Fibroblast of gingiva (primary cell): Measurements from ENCODE around the gene TMPRSS9.

Experiments
- DNase-seq: peaks from one replicate; pipeline ENCODE4 v3.0.0-alpha.2; 2011; ENCODE audit warnings: low read depth

TMPRSS9 gene

GRCh38 chr19:2359992-2360685, at the start of gene TMPRSS9:
TSS of gene TMPRSS9 (plus strand) at chr19:2360265. CDS start at chr19:2389786, 29,521 bp downstream.
- no peak for DNase-seq

- no peak for DNase-seq
Observed at GRCh38 chr19:2311093-2311492, 49.0 kb upstream of the TMPRSS9 start.

DNA sequence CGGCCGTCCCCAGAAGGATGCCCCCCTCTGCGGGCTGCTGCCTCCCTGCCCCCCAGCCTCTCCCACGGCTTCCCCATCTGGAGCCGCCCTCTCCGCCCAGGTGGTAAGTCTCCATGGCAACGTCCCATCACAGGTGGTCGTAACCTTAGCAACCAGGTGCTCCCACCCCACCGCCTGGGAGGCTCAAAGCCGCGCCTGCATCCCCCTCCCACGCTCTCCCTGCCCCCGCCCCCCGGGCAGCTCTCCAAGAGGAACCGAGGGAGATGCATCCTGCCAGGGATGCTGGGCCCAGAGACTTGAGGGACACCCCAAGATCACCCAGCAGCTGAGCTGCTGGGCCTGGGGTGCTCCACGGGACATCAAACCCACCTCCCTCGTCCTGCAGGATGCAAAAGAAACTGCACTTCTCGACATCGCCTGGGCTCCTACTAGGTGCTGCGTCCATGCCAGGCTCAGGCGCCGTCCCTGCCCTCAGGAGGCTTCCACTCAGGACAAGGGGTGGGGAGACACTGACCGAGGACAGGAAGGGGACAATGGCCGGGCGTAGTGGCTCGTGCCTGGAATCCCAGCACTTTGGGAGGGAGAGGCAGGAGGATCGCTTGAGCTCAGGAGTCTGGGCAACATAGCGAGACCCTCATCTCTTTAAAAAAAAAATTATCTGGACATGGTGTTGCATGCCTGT, 47.1 kb upstream of the TMPRSS9 start:
- no peak for DNase-seq

- DNase-seq: no peak
Observed at GRCh38 chr19:2315121-2315817, 44.8 kb upstream of the TMPRSS9 start.

- peak; percentile 60 for DNase-seq
Observed at GRCh38 chr19:2315818-2316353, 44.2 kb upstream of the TMPRSS9 start.

GRCh38 chr19:2317300-2317699, 42.8 kb upstream of the TMPRSS9 start:
- DNase-seq: no peak

DNA sequence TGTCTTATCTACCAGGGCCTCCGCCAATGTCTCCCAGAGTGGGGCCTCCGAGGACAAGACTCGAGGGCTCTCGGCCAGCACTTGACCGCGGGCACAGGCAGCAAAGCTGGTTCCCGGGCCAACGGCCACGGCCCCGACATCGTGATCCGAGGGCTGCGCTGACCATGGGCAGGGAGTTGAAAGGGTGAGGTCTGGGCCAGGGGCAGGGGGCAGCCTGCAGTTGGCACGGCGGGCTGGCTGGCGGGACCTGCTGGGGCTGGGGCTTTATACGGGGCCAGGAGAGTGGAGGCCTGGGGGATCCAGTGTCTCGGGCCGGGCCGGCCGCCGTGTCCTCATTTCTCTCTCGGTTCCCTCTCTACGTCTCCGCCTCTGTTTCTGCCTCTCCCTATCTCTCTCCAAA, 42.3 kb upstream of the TMPRSS9 start:
- DNase-seq: no peak

DNA sequence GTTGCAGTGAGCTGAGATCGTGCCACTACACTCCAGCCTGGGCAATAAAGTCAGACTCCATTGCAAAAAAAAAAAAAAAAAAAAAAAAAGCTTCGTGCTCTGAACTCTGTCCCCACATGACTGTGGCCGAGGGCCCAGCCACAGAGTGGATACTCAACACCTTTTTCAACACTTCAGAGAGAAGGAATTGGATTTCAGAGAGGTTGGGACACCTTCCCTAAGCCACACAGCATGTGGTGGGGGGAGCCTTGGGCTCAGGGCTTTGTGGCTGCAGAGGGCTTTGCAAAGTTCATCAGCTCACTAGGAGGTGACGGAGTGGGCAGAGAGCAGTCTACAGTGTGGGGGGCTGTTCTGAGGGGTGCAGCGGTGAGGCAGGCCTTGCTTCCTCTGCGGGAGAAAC, 41.1 kb upstream of the TMPRSS9 start:
- DNase-seq: no peak

GRCh38 chr19:2319551-2319950, 40.5 kb upstream of the TMPRSS9 start:
- DNase-seq: no peak

DNA sequence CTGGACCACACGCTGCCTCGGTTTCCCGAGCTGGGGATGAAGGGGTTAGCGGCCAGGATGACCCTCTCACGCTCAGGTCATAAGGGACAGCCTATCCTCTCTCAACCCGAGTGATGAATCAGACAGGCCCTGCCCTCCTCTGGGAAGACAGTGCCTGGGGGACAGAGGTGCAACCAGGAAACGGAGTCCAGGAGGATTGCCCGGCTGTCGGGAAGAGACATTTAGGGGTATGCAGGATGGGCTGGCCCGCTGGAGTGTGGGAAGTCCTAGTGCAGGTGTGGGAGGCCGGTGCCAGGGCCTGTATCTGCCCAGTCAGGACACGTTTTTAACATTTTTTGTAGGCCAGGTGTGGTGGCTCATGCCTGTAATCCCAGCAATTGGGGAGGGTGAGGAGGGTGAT, 40.0 kb upstream of the TMPRSS9 start:
- DNase-seq: no peak

DNA sequence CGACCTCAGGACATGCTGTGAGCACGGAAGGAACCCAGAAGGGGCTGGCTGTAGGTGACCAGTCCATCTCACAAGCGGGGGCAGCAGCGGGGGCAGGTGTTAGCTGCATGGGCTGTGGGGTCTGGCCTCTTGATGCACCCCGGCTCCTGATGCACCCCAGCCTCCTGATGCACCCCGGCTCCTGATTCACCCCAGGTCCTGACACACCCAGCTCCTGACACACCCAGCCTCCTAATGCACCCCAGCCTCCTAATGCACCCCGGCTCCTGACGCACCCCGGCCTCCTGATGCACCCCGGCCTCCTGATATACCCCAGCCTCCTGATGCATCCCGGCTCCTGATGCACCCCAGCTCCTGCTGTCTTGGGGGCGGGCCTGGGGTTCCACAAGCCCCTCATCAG, 39.1 kb upstream of the TMPRSS9 start:
- DNase-seq: no peak

- no peak for DNase-seq
Observed at GRCh38 chr19:2321565-2322283, 38.3 kb upstream of the TMPRSS9 start.

DNA sequence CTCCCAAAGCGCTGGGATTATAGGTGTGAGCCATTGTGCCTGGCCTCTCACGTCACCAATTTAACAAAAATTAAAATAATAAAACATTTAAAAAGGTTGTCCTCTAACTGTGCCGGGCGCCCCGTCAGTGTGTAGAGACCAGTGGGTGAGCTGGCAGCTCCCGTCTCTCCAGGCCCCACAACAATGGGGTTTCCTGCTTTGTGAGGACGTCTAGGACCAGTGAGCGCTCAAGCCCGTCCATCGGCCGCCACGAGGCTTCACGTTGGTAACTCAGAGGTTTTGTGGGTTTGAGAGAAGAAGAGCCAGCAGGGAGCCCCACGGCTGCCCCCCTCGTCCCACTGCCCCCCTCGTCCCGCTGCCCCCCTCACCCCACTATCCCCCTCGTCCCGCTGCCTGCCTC, 36.4 kb upstream of the TMPRSS9 start:
- no peak for DNase-seq

DNA sequence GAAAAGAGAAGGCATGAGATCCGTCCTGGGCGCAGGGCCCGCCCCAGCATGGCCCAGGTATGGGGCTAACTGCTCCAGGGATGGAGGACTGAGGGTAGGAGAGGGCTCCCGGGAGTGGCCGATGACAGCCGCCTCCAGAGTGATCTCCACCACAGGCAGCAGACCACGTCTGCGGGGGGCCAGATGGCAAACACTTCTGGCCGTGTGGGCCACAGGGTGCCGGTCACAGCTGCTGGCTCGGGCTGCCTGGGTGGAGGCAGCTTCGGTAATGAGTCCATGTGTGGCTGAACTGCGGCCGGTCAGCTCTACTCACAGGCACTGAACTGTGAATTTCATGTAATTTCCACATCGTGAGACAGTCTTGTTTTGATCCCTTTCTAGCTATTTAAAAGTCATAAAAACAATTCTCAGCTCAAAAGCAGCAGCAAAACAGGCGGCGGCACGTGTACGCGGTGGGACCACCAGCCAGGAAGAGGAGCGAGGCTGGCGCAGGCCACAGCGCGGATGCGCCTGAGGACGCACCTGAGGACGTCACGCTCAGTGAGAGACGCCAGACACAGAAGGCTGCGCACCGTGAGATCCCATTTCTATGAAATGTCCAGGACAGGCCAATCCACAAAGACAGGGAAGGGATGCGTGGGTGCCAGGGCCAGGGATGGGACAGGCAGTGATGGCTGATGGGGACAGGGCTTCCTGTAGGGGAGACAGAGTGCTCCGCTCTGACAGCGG, 35.7 kb upstream of the TMPRSS9 start:
- no peak for DNase-seq

DNA sequence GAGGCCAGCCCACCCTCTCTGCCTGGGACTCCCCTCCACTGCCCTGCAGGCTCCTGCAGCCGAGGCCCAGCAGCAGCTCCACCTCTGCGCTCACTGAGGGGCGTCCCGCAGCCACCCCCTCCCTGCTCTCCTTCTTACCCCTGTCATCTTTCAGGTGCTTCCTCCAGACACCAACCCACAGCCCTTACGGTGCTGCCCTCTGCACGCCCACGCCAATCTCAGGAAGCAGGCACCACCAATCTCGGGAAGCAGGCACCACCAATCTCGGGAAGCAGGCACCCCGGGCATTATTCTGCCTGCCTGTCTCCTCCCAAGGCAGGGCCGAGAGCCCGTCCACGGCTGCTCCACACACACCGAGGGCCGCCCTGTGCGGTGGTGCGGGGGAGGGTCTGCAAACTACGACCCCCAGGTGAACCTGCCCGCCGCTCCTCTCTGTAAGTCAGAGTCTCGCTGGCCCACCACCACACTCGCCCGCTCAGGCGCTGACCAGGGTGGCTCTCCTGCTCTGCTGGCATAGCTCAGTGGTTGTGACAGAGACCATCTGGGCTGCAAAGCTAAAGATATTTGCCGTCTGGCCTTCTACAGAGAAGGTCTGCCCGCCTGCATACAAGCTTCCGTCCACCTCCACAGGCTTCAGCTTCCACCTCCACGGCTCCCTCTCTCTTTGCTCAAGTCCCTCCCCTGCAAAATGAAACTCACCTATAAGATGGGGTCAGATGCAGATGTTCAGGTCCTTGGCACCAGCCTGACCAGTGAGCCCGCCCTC, 34.6 kb upstream of the TMPRSS9 start:
- DNase-seq: no peak

- DNase-seq: no peak
Observed at GRCh38 chr19:2326699-2327360, 33.2 kb upstream of the TMPRSS9 start.

DNA sequence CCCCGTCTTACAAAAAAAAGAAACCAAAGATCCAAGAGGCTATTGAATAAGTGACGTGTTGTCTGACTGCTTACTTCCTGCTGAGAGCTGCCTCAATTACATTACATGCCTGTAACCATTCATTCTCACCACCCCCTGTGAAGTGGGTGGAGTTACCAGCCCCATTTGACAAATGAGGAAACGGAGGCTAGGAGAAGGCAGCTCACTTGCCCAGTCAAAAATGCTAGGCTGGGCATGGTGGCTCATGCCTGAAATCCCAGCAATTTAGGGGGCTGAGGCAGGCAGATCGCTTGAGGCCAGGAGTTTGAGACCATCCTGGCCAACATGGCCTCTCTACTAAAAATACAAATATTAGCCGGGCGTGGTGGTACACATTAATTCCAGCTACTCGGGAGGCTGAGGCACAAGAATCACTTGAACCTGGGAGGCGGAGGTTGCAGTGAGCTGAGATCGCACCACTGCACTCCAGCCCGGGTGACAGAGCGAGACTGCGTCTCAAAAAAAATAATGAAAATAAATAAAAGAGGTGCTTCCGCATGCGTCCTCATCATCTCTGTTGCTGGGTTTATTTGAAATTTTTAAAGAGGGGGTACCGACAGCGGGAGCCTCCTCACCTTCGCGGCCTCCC, 32.2 kb upstream of the TMPRSS9 start:
- DNase-seq: peak; percentile 65

- peak; percentile 83 for DNase-seq
Observed at GRCh38 chr19:2328401-2329148, 31.5 kb upstream of the TMPRSS9 start, which contains the start of the genes LSM7 and SPPL2B. TSS of gene LSM7 (minus strand) at chr19:2328586. CDS start at chr19:2328566, 20 bp downstream. TSS of gene SPPL2B (plus strand) at chr19:2328684. CDS start at chr19:2328710, 26 bp downstream.

- no peak for DNase-seq
Observed at GRCh38 chr19:2329149-2329478, 31.0 kb upstream of the TMPRSS9 start.
